Measurements from ENCODE around the gene TMEM178B. TPM values are rescaled to one million over a fixed set of nuclear protein-coding genes. Genes with fewer than 3 reads are reported as not detected.

TMEM178B gene
- total RNA-seq, 2 donors from 2014 or later: 1.7 to 4.1 TPM

GRCh38 chr7:141042222-141043193, 31.4 kb upstream of the TMEM178B start:
- Mint-ChIP-seq H3K27ac (no peak overlapping the region), H3K36me3 (ENCODE audit: low read depth) (no peaks in the 10 kb centered on the region)

GRCh38 chr7:141043616-141044015, 30.2 kb upstream of the TMEM178B start:
- Histone ChIP-seq H3K36me3 (ENCODE audit: control insufficient read depth, insufficient read depth, low read length) (no peaks in the 10 kb centered on the region), H3K9me3 (ENCODE audit: control insufficient read depth, low read length) (no peaks in the 10 kb centered on the region), H3K9ac (ENCODE audit: extremely low read depth, low read length, poor library complexity, severe bottlenecking) (no peak overlapping the region), H3K27ac (ENCODE audit: low read depth, low read length) (no peak overlapping the region), H3K4me1 (ENCODE audit: control insufficient read depth, insufficient read depth, low read length) (no peaks in the 10 kb centered on the region), H3K27me3 (ENCODE audit: control insufficient read depth, insufficient read depth, low read length, poor library complexity, severe bottlenecking) (no peaks in the 10 kb centered on the region), H3K4me3 (ENCODE audit: low read length) (no peak overlapping the region)
- TF ChIP-seq CTCF (conservative IDR thresholded peaks at IDR 0.05): no peak
- no peaks in the 10 kb centered on the region for H3K36me3 Mint-ChIP-seq (ENCODE audit: low read depth)
- H3K27ac Mint-ChIP-seq: no peak overlapping the region
- 92 to 94% methylated on average over 3 to 4 of the region's 4 CpGs for WGBS, 2 experiments (ENCODE audit: insufficient coverage in 1 of 2, insufficient read length in 1 of 2)
- peaks cover 7% of the 10 kb centered on the region for H3K9me3 Mint-ChIP-seq
- H3K4me1 Mint-ChIP-seq: no peaks in the 10 kb centered on the region
- H3K27me3 Mint-ChIP-seq (ENCODE audit: insufficient read depth): no peaks in the 10 kb centered on the region
- H3K4me3 Mint-ChIP-seq: no peak overlapping the region
- DNase-seq: no peak

More at GRCh38 chr7:141042222-141043193, 31.4 kb upstream of the TMEM178B start:
- H3K4me3 ChIP-seq (ENCODE audit: low read length): no peak overlapping the region
- H3K4me1 ChIP-seq (ENCODE audit: control insufficient read depth, insufficient read depth, low read length): no peaks in the 10 kb centered on the region
- H3K27ac ChIP-seq (ENCODE audit: low read depth, low read length): no peak overlapping the region
- 93% methylated on average over 11 to 14 of the region's 14 CpGs for WGBS, 2 experiments (ENCODE audit: insufficient coverage in 1 of 2, insufficient read length in 1 of 2)
- H3K9me3 Mint-ChIP-seq: peaks cover 8% of the 10 kb centered on the region
- H3K9me3 ChIP-seq (ENCODE audit: control insufficient read depth, low read length): no peaks in the 10 kb centered on the region
- TF ChIP-seq CTCF (conservative IDR thresholded peaks at IDR 0.05): no peak
- DNase-seq: no peak
- H3K9ac ChIP-seq (ENCODE audit: extremely low read depth, low read length, poor library complexity, severe bottlenecking): no peak overlapping the region
- H3K4me1 Mint-ChIP-seq: no peaks in the 10 kb centered on the region
- H3K36me3 ChIP-seq (ENCODE audit: control insufficient read depth, insufficient read depth, low read length): no peaks in the 10 kb centered on the region
- no peaks in the 10 kb centered on the region for H3K27me3 ChIP-seq (ENCODE audit: control insufficient read depth, insufficient read depth, low read length, poor library complexity, severe bottlenecking)
- no peaks in the 10 kb centered on the region for H3K27me3 Mint-ChIP-seq (ENCODE audit: insufficient read depth)
- H3K4me3 Mint-ChIP-seq: no peak overlapping the region

- Histone ChIP-seq H3K36me3 (ENCODE audit: control insufficient read depth, insufficient read depth, low read length) (no peaks in the 10 kb centered on the region), H3K4me3 (ENCODE audit: low read length) (no peak overlapping the region), H3K27ac (ENCODE audit: low read depth, low read length) (no peak overlapping the region), H3K9me3 (ENCODE audit: control insufficient read depth, low read length) (no peaks in the 10 kb centered on the region), H3K4me1 (ENCODE audit: control insufficient read depth, insufficient read depth, low read length) (no peaks in the 10 kb centered on the region), H3K27me3 (ENCODE audit: control insufficient read depth, insufficient read depth, low read length, poor library complexity, severe bottlenecking) (no peaks in the 10 kb centered on the region), H3K9ac (ENCODE audit: extremely low read depth, low read length, poor library complexity, severe bottlenecking) (no peak overlapping the region)
- Mint-ChIP-seq H3K36me3 (ENCODE audit: low read depth) (no peaks in the 10 kb centered on the region), H3K9me3 (peaks cover 4% of the 10 kb centered on the region), H3K27me3 (ENCODE audit: insufficient read depth) (peaks cover 2% of the 10 kb centered on the region), H3K4me1 (no peaks in the 10 kb centered on the region), H3K27ac (no peak overlapping the region), H3K4me3 (no peak overlapping the region)
- WGBS, 2 experiments (ENCODE audit: insufficient coverage in 1 of 2, insufficient read length in 1 of 2): 43 to 45% methylated on average over 2 to 5 of the region's 7 CpGs
- no peak for TF ChIP-seq CTCF (conservative IDR thresholded peaks at IDR 0.05)
- no peak for DNase-seq
These were observed 28.6 kb upstream of the TMEM178B start for GRCh38 chr7:141045126-141045841.
